ENCODE results near the gene SEC31A. TPM values are rescaled to one million over a fixed set of nuclear protein-coding genes. Genes with fewer than 3 reads are reported as not detected.

The SEC31A gene
- total RNA-seq, 1 donor from 2014 or later = 137 TPM

DNA sequence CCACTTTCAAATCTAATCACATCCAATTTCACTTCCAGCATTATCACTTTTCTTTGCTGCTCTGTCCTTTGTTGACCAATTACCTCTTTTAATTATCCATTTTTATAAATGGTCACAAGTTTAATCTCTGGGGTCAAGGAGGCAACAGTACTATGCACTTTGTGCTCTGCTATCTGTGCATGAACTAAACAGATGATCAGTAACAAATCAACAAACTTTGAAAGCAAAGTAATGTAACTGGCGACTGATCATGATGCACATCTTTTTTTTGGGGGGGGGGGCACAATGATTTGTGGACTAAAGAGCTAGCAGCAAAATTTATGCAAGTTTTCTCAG is 1.5 kb upstream of the SEC31A start:
- TF ChIP-seq, protein P1, sequence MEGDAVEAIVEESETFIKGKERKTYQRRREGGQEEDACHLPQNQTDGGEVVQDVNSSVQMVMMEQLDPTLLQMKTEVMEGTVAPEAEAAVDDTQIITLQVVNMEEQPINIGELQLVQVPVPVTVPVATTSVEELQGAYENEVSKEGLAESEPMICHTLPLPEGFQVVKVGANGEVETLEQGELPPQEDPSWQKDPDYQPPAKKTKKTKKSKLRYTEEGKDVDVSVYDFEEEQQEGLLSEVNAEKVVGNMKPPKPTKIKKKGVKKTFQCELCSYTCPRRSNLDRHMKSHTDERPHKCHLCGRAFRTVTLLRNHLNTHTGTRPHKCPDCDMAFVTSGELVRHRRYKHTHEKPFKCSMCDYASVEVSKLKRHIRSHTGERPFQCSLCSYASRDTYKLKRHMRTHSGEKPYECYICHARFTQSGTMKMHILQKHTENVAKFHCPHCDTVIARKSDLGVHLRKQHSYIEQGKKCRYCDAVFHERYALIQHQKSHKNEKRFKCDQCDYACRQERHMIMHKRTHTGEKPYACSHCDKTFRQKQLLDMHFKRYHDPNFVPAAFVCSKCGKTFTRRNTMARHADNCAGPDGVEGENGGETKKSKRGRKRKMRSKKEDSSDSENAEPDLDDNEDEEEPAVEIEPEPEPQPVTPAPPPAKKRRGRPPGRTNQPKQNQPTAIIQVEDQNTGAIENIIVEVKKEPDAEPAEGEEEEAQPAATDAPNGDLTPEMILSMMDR (conservative IDR thresholded peaks at IDR 0.05) = no peak
- Mint-ChIP-seq H3K9me3 (no peaks in the 10 kb centered on the region), H3K4me3 (peak overlapping the region; percentile 98), H3K4me1 (peaks cover 46% of the 10 kb centered on the region), H3K27me3 (ENCODE audit: low read depth) (no peaks in the 10 kb centered on the region), H3K36me3 (ENCODE audit: low read depth) (peaks cover 6% of the 10 kb centered on the region), H3K27ac (ENCODE audit: unreplicated experiment) (no peak overlapping the region)
- DNase-seq (ENCODE audit: low read depth, low spot score) = no peak

- Mint-ChIP-seq H3K9me3 (no peaks in the 10 kb centered on the region), H3K27me3 (ENCODE audit: low read depth) (no peaks in the 10 kb centered on the region), H3K27ac (ENCODE audit: unreplicated experiment) (peak overlapping the region; percentile 98), H3K36me3 (ENCODE audit: low read depth) (peaks cover 6% of the 10 kb centered on the region), H3K4me3 (peak overlapping the region; percentile 98), H3K4me1 (peaks cover 47% of the 10 kb centered on the region)
- TF ChIP-seq, protein P1 (conservative IDR thresholded peaks at IDR 0.05) = no peak
- no peak for DNase-seq (ENCODE audit: low read depth, low spot score)
Observed at GRCh38 chr4:82891707-82892466, 934 bp upstream of the SEC31A start.

DNA sequence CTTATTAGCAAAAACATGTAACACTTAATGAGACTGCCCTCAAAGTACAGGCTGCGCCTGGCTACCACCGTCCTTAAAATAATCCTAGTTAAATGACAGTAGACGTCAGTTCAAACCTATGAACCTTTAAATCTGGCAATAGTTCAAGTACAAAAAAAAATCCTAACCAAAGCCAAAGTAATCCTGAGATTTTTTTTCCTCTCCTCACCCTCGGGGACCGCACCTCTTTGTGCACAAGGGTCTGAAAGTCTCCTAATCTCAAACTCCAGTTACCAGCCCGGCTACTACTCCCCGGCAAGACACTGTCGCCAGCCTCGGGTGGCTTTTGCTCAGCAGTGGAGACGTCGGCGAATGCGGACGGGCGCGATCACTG is 439 bp downstream of the SEC31A start:
- Mint-ChIP-seq H3K4me1 (peaks cover 52% of the 10 kb centered on the region), H3K27me3 (ENCODE audit: low read depth) (no peaks in the 10 kb centered on the region), H3K4me3 (peak overlapping the region; percentile 98), H3K27ac (ENCODE audit: unreplicated experiment) (peak overlapping the region; percentile 98), H3K9me3 (no peaks in the 10 kb centered on the region), H3K36me3 (ENCODE audit: low read depth) (peaks cover 4% of the 10 kb centered on the region)
- TF ChIP-seq, protein P1 (conservative IDR thresholded peaks at IDR 0.05) = no peak
- no peak for DNase-seq (ENCODE audit: low read depth, low spot score)

DNA sequence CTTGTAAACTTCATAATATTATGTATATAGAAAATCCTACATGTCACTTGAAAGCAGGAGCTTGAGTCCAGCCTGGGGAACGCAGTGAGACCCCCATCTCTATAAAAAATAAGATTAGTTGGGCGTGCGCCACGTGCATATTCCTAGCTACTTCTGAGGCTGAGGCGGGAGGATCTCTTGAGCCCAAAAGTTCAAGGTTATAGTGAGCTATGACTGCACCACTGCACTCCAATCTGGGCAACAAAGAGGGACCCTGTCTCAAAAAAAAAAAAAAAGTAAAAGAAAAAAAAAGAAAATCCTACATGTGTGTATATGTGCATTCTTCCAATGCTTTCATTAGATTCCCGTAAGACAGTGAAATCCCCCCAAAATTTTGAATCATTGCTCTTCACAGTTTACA is 1.7 kb downstream of the SEC31A start:
- no peak overlapping the region for H3K27ac Mint-ChIP-seq (ENCODE audit: unreplicated experiment)
- H3K4me3 Mint-ChIP-seq = peak overlapping the region; percentile 98
- no peaks in the 10 kb centered on the region for H3K27me3 Mint-ChIP-seq (ENCODE audit: low read depth)
- H3K36me3 Mint-ChIP-seq (ENCODE audit: low read depth) = no peaks in the 10 kb centered on the region
- TF ChIP-seq, protein P1 (conservative IDR thresholded peaks at IDR 0.05) = no peak
- no peaks in the 10 kb centered on the region for H3K9me3 Mint-ChIP-seq
- H3K4me1 Mint-ChIP-seq = peaks cover 54% of the 10 kb centered on the region
- no peak for DNase-seq (ENCODE audit: low read depth, low spot score)

DNA sequence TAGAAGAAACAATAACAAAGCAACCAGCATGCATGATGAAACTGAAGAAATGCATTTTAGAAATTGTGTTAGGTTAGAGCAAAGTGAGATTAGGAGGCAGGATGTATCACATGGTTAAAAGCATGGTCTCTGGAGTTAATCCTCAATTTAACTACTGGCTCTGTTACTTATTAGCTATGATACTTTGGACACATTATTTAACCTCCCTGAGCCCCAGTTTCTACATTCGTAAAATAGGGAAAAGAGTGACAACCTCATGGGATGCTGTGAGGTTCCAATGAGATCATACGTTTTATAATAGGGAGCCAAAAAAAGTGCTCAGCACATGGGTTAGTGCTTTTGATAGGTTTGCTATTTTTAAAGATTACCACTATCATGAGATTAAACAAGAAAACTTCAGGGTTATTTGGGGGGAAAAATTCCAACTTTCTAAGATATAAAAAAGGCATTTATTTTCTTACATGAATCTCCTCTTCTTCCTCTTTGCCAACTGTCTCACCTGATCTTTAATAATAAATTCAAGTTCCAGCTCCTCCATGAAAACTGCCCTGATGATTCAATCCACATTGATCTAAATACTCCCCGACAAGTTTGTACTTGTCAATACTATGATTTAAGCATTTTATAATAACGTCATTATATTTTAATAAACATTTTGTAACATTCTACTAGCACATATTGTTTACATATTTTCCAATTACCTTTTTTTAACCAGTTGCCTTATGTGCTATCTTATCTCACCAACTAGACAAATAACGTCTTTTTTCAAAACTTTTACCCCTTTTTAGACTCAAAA is 4.6 kb downstream of the SEC31A start:
- Mint-ChIP-seq H3K27me3 (ENCODE audit: low read depth) (no peaks in the 10 kb centered on the region), H3K4me1 (peaks cover 40% of the 10 kb centered on the region), H3K27ac (ENCODE audit: unreplicated experiment) (no peak overlapping the region), H3K36me3 (ENCODE audit: low read depth) (no peaks in the 10 kb centered on the region), H3K9me3 (no peaks in the 10 kb centered on the region), H3K4me3 (peak overlapping the region; percentile 21)
- TF ChIP-seq, protein P1 (conservative IDR thresholded peaks at IDR 0.05) = no peak
- DNase-seq (ENCODE audit: low read depth, low spot score) = no peak
